K562 (cell line): Measurements from ENCODE around the gene WDR35. TPM values are rescaled to one million over a fixed set of nuclear protein-coding genes. Genes with fewer than 3 reads are reported as not detected.

ENCODE experiments used
- HOXB6 ChIP-seq: fragments of 250-450 bp; sonication (Bioruptor Pico); IDR thresholded peaks from 2 replicates; pipeline ENCODE4 v1.5.1; 2022; ENCODE audit warnings: mild to moderate bottlenecking, borderline replicate concordance
- SMC3 ChIP-seq: conservative IDR thresholded peaks from 2 replicates; pipeline ENCODE4 v1.6.1; 2011; ENCODE audit warnings: low read depth, low read length, improper control_type of control experiment; ENCODE audit not compliant: insufficient read depth
- ZNF24 ChIP-seq: fragments of 450-650 bp; IDR thresholded peaks from 2 replicates; pipeline ENCODE4 v1.6.1; 2016
- polyA plus RNA-seq, 8 experiments: library from polyadenylated mRNA; depleted of rRNA in 4 of 8; stranded (reverse) in 5 of 8; unstranded in 3 of 8; fragments of >200 nt; fragmentation: Nextera tagmentation in 2 of 8; fragmentation: Illumina TruSeq in 1 of 8; extraction: Ambion mirVana in 2 of 8; extraction: Trizol in 1 of 8; gene quantifications; 2 replicates each; pipeline versions ENCODE4 v1.2.1 to v1.2.3, GENCODE V29; 2011 to 2014; ENCODE audit warnings: inconsistent platforms in 1 of 8, missing spikeins in 1 of 8
- total RNA-seq, 7 experiments: library from RNA; depleted of rRNA in 6 of 7; stranded (reverse); fragments of >200 nt in 6 of 7; fragmentation: Illumina TruSeq in 2 of 7; extraction: Trizol in 2 of 7; gene quantifications; 2 replicates each; pipeline versions ENCODE4 v1.2.1 to v1.2.3, GENCODE V29; 2011 to 2021; ENCODE audit warnings: low replicate concordance in 1 of 7
- TF ChIP-seq, protein P1 (sequence below): sonication (generic); formaldehyde crosslinking; IDR thresholded peaks from 2 replicates; pipeline ENCODE4 v1.8.1; 2023; ENCODE audit warnings: missing genetic modification reagents, mild to moderate bottlenecking, borderline replicate concordance
- TF ChIP-seq, protein P2 (sequence below): fragments of 200-600 bp; sonication (generic); IDR thresholded peaks from one replicate; pipeline ENCODE4 v1.6.1; 2012; ENCODE audit warnings: mild to moderate bottlenecking, low read depth, low read length, inconsistent platforms
- TF ChIP-seq, protein P3 (sequence below): fragments of 250-450 bp; sonication (Bioruptor Pico); IDR thresholded peaks from 2 replicates; pipeline ENCODE4 v1.5.0; 2021

The WDR35 gene
- total and polyA plus RNA-seq, 9 of the 15 experiments (the other 6 are each of a cell fraction or from before 2014, with no cell fraction given) = 3.3 to 13.1 (median 8.0) TPM

DNA sequence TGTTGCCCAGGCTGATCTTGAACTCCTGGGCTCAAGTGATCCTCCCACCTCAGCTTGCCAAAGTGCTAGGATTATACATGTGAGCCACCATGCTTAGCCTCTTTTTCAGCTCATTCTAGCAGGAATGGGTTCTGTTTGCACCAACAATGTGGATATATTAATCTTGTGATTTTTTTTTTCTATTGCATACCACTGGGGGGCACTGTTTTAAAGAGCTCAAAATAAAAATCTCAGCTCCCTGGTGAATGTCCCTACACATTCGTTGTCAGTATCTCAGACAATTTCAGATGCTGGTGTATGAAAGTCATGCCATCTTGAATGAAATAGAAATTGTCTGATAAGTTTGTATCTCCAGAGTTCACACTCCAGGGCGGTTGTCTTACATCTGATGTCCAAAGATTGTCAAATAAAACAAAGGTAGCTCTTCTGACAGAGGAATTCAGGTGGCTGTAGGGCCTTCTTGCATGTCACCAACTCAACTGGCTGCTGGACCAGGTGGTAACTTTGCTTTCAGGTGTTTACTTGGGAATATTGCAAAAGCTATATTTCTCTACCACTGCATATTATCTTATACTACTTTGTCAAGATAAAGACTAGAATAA, 25.7 kb upstream of the WDR35 start (continued):
- TF ChIP-seq, protein P1, sequence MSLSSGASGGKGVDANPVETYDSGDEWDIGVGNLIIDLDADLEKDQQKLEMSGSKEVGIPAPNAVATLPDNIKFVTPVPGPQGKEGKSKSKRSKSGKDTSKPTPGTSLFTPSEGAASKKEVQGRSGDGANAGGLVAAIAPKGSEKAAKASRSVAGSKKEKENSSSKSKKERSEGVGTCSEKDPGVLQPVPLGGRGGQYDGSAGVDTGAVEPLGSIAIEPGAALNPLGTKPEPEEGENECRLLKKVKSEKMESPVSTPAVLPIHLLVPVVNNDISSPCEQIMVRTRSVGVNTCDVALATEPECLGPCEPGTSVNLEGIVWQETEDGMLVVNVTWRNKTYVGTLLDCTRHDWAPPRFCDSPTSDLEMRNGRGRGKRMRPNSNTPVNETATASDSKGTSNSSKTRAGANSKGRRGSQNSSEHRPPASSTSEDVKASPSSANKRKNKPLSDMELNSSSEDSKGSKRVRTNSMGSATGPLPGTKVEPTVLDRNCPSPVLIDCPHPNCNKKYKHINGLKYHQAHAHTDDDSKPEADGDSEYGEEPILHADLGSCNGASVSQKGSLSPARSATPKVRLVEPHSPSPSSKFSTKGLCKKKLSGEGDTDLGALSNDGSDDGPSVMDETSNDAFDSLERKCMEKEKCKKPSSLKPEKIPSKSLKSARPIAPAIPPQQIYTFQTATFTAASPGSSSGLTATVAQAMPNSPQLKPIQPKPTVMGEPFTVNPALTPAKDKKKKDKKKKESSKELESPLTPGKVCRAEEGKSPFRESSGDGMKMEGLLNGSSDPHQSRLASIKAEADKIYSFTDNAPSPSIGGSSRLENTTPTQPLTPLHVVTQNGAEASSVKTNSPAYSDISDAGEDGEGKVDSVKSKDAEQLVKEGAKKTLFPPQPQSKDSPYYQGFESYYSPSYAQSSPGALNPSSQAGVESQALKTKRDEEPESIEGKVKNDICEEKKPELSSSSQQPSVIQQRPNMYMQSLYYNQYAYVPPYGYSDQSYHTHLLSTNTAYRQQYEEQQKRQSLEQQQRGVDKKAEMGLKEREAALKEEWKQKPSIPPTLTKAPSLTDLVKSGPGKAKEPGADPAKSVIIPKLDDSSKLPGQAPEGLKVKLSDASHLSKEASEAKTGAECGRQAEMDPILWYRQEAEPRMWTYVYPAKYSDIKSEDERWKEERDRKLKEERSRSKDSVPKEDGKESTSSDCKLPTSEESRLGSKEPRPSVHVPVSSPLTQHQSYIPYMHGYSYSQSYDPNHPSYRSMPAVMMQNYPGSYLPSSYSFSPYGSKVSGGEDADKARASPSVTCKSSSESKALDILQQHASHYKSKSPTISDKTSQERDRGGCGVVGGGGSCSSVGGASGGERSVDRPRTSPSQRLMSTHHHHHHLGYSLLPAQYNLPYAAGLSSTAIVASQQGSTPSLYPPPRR (CRISPR knock-in tag) = no peak
- no peak for TF ChIP-seq HOXB6 (CRISPR knock-in tag)
- TF ChIP-seq SMC3 = 0 out of 2 replicates have a peak, but pooled peaks have one; percentile 30
- TF ChIP-seq, protein P2, sequence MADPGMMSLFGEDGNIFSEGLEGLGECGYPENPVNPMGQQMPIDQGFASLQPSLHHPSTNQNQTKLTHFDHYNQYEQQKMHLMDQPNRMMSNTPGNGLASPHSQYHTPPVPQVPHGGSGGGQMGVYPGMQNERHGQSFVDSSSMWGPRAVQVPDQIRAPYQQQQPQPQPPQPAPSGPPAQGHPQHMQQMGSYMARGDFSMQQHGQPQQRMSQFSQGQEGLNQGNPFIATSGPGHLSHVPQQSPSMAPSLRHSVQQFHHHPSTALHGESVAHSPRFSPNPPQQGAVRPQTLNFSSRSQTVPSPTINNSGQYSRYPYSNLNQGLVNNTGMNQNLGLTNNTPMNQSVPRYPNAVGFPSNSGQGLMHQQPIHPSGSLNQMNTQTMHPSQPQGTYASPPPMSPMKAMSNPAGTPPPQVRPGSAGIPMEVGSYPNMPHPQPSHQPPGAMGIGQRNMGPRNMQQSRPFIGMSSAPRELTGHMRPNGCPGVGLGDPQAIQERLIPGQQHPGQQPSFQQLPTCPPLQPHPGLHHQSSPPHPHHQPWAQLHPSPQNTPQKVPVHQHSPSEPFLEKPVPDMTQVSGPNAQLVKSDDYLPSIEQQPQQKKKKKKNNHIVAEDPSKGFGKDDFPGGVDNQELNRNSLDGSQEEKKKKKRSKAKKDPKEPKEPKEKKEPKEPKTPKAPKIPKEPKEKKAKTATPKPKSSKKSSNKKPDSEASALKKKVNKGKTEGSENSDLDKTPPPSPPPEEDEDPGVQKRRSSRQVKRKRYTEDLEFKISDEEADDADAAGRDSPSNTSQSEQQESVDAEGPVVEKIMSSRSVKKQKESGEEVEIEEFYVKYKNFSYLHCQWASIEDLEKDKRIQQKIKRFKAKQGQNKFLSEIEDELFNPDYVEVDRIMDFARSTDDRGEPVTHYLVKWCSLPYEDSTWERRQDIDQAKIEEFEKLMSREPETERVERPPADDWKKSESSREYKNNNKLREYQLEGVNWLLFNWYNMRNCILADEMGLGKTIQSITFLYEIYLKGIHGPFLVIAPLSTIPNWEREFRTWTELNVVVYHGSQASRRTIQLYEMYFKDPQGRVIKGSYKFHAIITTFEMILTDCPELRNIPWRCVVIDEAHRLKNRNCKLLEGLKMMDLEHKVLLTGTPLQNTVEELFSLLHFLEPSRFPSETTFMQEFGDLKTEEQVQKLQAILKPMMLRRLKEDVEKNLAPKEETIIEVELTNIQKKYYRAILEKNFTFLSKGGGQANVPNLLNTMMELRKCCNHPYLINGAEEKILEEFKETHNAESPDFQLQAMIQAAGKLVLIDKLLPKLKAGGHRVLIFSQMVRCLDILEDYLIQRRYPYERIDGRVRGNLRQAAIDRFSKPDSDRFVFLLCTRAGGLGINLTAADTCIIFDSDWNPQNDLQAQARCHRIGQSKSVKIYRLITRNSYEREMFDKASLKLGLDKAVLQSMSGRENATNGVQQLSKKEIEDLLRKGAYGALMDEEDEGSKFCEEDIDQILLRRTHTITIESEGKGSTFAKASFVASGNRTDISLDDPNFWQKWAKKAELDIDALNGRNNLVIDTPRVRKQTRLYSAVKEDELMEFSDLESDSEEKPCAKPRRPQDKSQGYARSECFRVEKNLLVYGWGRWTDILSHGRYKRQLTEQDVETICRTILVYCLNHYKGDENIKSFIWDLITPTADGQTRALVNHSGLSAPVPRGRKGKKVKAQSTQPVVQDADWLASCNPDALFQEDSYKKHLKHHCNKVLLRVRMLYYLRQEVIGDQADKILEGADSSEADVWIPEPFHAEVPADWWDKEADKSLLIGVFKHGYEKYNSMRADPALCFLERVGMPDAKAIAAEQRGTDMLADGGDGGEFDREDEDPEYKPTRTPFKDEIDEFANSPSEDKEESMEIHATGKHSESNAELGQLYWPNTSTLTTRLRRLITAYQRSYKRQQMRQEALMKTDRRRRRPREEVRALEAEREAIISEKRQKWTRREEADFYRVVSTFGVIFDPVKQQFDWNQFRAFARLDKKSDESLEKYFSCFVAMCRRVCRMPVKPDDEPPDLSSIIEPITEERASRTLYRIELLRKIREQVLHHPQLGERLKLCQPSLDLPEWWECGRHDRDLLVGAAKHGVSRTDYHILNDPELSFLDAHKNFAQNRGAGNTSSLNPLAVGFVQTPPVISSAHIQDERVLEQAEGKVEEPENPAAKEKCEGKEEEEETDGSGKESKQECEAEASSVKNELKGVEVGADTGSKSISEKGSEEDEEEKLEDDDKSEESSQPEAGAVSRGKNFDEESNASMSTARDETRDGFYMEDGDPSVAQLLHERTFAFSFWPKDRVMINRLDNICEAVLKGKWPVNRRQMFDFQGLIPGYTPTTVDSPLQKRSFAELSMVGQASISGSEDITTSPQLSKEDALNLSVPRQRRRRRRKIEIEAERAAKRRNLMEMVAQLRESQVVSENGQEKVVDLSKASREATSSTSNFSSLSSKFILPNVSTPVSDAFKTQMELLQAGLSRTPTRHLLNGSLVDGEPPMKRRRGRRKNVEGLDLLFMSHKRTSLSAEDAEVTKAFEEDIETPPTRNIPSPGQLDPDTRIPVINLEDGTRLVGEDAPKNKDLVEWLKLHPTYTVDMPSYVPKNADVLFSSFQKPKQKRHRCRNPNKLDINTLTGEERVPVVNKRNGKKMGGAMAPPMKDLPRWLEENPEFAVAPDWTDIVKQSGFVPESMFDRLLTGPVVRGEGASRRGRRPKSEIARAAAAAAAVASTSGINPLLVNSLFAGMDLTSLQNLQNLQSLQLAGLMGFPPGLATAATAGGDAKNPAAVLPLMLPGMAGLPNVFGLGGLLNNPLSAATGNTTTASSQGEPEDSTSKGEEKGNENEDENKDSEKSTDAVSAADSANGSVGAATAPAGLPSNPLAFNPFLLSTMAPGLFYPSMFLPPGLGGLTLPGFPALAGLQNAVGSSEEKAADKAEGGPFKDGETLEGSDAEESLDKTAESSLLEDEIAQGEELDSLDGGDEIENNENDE = no peak
- TF ChIP-seq, protein P3, sequence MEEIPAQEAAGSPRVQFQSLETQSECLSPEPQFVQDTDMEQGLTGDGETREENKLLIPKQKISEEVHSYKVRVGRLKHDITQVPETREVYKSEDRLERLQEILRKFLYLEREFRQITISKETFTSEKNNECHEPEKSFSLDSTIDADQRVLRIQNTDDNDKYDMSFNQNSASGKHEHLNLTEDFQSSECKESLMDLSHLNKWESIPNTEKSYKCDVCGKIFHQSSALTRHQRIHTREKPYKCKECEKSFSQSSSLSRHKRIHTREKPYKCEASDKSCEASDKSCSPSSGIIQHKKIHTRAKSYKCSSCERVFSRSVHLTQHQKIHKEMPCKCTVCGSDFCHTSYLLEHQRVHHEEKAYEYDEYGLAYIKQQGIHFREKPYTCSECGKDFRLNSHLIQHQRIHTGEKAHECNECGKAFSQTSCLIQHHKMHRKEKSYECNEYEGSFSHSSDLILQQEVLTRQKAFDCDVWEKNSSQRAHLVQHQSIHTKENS (CRISPR knock-in tag) = no peak
- TF ChIP-seq ZNF24 = no peak
